ENCODE measurements around the gene SHC2.
"Not testable (repeated sequence)": the region's sequence is repeated elsewhere in the genome, so short reads cannot be mapped to it uniquely, and the experiment has no call there.

SHC2 gene

GRCh38 chr19:444677-445210 is 16.1 kb downstream of the SHC2 start:
- no peak for DNase-seq

- no peak for DNase-seq
Observed at GRCh38 chr19:443005-443404, 17.8 kb downstream of the SHC2 start.

- DNase-seq = no peak
Observed at GRCh38 chr19:442085-442484, 18.7 kb downstream of the SHC2 start.

- DNase-seq = no peak
Observed at GRCh38 chr19:441213-441836, 19.5 kb downstream of the SHC2 start.

- DNase-seq = no peak
Observed at GRCh38 chr19:440391-441212, 20.2 kb downstream of the SHC2 start.

- DNase-seq = no peak
Observed at GRCh38 chr19:439167-439900, 21.5 kb downstream of the SHC2 start.

GRCh38 chr19:438416-438958 is 22.3 kb downstream of the SHC2 start:
- DNase-seq = no peak

- DNase-seq = no peak
Observed at GRCh38 chr19:437041-437440, 23.8 kb downstream of the SHC2 start.

GRCh38 chr19:436413-436950 is 24.4 kb downstream of the SHC2 start:
- no peak for DNase-seq

- DNase-seq = no peak
Observed at GRCh38 chr19:435707-436412, 25.0 kb downstream of the SHC2 start.

GRCh38 chr19:435056-435706 is 25.7 kb downstream of the SHC2 start:
- DNase-seq = no peak

GRCh38 chr19:434152-434960 is 26.5 kb downstream of the SHC2 start:
- no peak for DNase-seq

GRCh38 chr19:430701-431100 is 30.1 kb downstream of the SHC2 start:
- DNase-seq = no peak

GRCh38 chr19:428149-428548 is 32.7 kb downstream of the SHC2 start:
- DNase-seq = no peak

GRCh38 chr19:427675-428074 is 33.2 kb downstream of the SHC2 start:
- not testable (repeated sequence) for DNase-seq

GRCh38 chr19:426725-427445 is 33.9 kb downstream of the SHC2 start:
- no peak for DNase-seq

- DNase-seq = no peak
Observed at GRCh38 chr19:425056-425455, 35.8 kb downstream of the SHC2 start.

- DNase-seq = no peak
Observed at GRCh38 chr19:424546-424945, 36.3 kb downstream of the SHC2 start.

GRCh38 chr19:423691-424466 is 37.0 kb downstream of the SHC2 start:
- no peak for DNase-seq

GRCh38 chr19:422917-423226 is 38.0 kb downstream of the SHC2 start:
- not testable (repeated sequence) for DNase-seq

All from eye (tissue), 1 donor.